SK-MEL-5 (cell line): ENCODE results near the gene PAQR7. TPM values are rescaled to one million over a fixed set of nuclear protein-coding genes. Genes with fewer than 3 reads are reported as not detected.

Experiments used
- DNase-seq: peaks from one replicate; pipeline ENCODE4 v3.0.0-alpha.2; 2016; ENCODE audit warnings: low read depth, low spot score
- in situ Hi-C: cut with HindIII; loops from 2 replicates; pipeline ENCODE4 v1.10.0; 2016; ENCODE audit warnings: low sequenced_read_pairs, high pct_unique_total_duplicates, low pct_unique_long_range_greater_than_20kb
- total RNA-seq: library from RNA; depleted of rRNA; stranded (reverse); fragments of >200 nt; shearing (Covaris generic); gene quantifications from 2 replicates; pipeline ENCODE4 v1.2.3, GENCODE V29; 2014

The PAQR7 gene
- total RNA-seq, 1 experiment from 2014 or later = 4.2 TPM

DNA sequence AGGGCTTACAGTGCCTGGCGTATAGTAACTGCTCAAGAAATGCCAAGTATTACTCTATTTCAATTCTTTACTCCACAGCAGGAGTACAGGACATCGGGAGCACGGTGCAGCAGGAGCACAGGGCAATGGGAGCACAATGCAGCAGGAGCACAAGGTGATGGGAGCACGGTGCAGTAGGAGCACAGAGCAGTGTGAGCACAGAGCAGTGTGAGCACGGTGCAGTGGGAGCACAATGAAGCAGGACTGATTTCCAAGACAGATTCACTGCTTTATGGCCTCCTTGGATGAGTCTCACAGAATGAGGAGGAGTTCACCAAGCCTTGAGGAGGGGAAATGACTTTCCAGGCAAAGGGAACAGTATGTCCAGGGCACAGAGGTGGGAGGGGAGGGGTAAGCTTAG is 5.0 kb upstream of the PAQR7 start:
- no peak for DNase-seq
- in situ Hi-C loops = no loop called here

DNA sequence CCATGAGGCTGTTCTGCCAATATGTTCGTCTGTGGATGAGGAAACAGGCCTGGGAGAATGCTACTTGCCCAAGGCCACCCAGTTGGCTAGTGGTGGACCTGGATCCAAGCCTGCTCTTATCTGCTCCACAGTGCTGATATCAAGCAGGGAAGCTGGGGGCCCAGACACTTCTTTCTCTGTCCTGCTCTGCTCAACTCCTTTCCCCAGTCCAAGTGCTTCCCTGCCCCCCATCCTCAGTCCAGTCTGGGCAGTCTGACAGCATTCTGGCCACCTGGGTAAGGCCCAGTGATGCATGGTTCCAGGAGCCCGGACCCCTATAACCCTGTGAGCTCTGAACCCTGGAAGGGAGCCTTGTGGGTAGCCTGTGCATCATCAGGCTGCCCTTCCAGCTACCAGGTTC is 4.2 kb upstream of the PAQR7 start:
- DNase-seq = no peak
- in situ Hi-C loops = no loop called here

GRCh38 chr1:25878690-25879089 is 3.2 kb upstream of the PAQR7 start:
- in situ Hi-C loops = no loop called here

DNA sequence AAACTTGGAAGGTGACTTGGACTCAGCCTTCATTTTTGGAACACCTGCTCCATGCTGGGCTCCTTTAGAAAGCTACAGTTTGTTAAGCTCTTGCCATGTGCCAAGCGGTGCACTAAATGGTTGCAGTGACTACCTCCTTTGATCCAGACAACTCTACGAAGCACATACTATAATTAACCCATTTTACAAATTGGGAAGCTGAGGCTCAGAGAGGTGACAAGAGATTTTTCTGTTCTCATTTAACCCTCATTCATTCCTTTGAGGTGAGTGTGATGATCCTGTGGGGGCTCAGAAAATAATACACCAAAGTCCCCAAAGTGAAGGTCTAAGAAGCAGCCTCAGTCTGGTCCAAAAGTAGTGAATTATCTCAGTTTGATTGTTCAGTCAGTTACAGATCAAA is 1.6 kb upstream of the PAQR7 start:
- in situ Hi-C loops = no loop called here
- DNase-seq = no peak

More at GRCh38 chr1:25878690-25879089, 3.2 kb upstream of the PAQR7 start:
- DNase-seq = no peak

- in situ Hi-C loops = no loop called here
- DNase-seq = no peak
Observed at GRCh38 chr1:25876693-25877077, 1.2 kb upstream of the PAQR7 start.

DNA sequence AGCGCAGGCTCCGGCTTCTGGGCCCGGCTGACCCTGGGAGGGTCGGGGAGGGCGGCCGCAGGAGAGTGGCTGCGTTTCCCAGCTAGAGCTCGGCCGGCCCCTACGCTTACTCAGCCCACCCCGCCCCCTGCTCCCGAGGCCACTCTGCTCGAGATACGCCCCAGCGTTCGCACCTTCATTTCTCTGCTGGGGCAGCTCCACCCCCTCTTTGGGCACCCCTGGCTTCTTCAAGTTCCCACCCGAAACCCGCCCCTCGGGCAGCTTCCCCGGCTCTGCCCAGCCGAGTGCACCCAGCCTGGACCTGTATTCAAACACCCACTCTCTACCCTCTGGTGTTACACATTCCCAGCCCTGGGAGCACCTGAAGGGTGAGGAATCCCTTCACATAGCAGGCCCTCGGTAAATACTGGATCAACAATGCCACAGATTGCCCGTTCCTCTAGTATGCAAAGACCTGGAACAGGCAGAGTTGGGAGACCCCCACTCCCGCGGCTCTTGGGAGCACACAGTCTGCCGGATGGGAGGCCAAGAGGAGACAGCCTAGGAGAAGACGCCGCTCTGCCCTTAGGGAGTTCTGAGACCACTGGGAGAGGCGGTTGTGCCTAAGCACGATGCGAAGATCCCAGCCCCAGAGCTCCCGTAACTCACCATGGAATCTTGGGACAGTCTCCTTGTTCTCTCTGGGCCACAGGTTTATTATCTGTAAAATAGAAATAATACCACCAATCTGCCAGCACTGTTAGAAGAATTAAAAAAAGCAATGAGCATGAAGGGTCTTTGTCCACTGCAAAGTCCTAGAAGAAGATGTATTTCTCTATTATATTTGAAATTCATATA is 566 bp upstream of the PAQR7 start:
- DNase-seq = no peak
- in situ Hi-C loops = no loop called here

DNA sequence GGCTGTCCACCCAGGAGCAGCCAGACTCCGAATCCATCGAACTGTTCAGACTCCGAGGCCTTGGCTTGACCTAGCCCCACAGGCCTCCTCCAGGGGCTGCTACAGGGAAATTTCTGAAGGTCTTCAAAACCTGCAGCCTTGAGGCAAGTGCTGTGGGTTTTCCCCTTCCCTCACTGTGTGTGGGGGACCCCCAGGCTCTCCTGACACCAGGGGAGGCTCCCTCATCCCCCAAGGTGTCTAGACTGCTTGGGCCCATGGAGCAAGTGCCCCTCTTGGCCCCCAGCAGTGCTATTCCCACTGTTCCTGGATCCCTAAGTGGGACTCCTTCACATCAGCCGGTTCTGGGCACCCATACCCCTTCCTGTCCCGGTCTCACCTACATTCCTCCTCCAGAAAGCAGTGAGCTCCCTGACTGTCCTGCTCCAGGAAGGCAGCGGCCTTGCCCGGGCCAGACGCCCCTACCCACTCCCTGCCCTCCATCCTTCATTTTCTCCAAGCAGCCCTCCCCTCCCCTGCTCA is 814 bp downstream of the PAQR7 start:
- in situ Hi-C loops = no loop called here
- DNase-seq = no peak

DNA sequence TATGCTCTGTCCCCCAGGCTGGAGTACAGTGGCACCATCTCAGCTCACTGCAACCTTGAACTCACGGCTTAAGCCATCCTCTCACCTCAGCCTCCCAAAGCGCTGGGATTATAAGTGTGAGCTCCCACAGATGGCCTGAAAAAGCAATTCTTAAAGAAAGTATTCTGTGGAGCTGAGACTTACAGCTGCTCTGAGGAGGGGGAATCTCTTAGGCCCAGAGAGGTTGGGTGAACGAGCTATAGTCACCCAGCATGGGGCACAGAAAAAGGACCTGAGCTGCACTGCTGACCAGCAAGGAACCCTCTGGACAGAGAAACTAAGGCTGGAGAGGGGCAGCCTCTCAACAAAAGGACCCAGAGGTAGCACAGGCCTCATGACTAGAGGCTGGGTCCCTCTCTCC is 1.3 kb downstream of the PAQR7 start:
- in situ Hi-C loops = no loop called here
- no peak for DNase-seq

DNA sequence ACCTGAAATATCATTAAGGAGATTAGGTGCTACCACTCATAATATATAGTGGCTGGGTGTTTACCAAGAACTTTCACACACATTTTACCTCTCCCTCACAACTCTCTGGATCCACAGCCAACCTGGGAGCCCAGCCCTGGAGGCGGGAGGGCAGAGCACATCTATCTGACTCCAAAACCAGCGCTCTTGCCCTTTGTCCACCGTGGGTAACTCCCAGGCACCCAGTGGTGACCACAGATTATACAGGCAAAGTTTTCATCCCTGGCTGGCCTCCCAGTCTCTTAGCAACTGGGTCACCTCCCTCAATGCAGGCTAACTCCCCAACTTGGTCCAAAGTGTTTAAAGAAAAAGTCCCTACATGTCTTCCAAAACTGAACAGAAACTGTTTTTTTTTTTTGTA is 2.4 kb downstream of the PAQR7 start:
- no peak for DNase-seq
- in situ Hi-C loops = no loop called here

- DNase-seq = no peak
- in situ Hi-C loops = no loop called here
Observed at GRCh38 chr1:25872713-25873112, 2.8 kb downstream of the PAQR7 start.

DNA sequence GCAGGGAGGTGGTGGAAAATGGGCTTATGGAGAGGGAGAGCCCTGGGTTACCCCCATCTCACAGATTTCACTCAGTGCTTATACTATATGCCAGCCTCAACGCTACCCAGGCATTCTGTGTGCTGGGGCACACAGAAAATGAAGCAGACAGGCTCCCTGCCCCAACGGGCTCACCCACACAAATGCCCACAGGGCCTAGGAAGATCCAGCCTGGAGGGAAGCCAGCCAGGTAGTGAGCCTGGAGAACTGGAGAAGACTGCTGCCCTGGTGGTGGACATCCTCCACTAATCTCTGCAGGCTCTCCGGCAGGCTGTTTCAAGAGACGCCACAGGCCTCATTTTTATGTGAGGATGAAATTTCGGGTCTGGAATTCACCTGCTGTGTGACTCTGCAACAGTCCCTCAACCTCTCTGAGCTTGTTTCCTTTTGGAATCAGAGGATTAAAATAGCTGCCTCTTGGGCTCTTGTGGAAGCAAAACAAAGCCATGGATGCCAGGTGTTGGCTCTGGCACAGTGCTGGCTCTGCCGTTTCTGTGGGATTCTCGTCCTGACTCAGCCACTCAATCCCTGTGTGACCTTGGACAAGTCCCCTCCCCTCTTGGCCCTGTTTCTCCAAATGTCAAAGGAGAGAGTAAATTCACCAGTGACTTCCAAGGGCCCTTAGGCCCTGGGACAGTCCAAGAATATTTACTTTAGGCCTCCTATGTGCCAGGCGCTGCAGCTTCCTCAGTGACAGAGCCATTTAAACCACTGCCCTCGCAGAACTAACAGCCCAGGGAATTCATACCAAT is 3.6 kb downstream of the PAQR7 start:
- in situ Hi-C loops = no loop called here
- no peak for DNase-seq

DNA sequence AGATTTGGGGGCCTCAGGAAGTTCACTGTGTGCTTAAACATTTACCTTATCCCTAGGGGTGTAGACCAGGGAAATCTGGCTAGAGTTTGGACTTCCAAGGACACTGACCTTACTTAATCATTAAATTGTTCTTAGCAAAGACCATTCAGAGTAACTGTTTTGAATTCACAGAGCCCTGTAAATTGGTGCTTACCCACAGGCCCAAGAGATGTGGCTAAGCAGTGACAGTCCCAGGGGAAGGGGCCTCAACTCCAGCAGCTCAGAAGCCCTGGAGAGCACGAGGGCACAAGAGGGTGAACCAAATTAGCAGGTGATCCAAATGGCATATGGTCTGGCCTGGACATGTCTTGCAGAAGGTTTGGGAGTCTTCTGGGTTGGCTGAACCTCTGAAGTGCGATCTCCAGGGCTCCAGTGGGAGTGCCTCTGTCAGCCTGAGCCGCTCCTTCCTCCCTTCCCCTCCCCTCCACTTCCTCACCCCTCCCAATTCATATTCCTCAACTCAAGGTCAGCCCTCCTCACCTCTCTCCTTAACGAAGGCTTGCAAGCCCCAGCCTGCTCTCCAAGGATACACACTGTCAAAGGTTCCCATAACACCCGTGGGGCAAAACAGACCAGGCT is 4.3 kb downstream of the PAQR7 start:
- DNase-seq = no peak
- in situ Hi-C loops = no loop called here

DNA sequence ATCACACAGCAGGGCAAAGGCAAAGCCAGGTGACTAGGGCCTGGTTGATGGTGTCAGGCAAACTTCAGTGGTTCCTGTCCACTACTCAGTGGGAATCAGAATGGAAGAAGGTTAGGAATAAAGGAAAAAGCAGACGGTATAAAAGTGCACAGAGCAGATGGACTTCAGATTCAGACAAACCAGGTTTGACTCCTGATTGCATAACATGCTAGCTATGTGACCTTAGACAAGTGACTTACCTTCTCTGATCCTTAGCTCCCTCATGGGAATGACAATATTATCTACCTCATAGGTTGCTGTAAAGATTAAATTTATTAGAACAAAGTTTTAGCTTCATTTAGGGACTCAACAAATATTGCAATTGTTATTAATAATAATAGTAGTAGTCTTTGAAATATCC is 4.9 kb downstream of the PAQR7 start:
- no peak for DNase-seq
- in situ Hi-C loops = no loop called here

GRCh38 chr1:25869909-25870606 is 5.5 kb downstream of the PAQR7 start:
- in situ Hi-C loops = no loop called here
- no peak for DNase-seq

GRCh38 chr1:25867210-25867991 is 8.1 kb downstream of the PAQR7 start:
- DNase-seq = no peak
- in situ Hi-C loops = no loop called here

DNA sequence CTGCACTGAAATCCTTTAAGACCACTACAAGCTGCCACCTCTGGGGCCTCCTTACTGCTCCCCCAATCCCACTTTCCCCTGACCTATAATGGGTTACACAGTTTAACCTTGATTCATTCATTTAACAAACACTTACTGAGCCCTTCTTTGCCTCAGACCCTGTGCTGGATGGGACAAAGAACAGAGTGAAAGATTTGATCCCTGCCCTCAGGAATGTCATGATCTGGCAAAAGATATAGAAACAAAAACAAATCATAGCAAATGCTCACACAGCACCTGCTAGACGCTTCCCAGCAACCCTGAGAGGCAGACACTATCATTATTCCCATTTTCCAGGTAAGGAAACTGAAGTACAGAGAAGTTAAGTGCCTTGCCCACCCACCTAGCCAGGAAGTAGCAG is 9.2 kb downstream of the PAQR7 start:
- DNase-seq = no peak
- in situ Hi-C loops = no loop called here

DNA sequence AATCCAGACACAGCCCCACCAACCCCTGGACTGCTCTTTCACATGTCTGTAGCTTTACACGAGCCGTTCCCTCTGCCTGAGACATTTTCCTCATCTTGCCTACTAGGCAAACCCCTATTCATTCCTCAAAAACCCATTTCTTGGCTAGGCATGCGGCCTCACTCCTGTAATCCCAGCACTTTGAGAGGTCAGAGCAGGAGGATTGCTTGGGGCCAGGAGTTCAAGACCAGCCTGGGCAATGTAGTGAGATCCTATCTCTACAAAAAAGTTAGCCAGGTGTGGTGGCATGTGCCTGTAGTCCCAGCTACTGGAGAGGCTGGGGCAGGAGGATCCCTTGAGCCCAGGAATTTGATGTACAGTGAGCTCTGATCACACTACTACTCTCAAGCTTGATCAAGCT is 11.1 kb downstream of the PAQR7 start:
- in situ Hi-C loops = no loop called here
- DNase-seq = no peak
